ENCODE results near the gene CD46. TPM values are rescaled to one million over a fixed set of nuclear protein-coding genes. Genes with fewer than 3 reads are reported as not detected.
A peak's percentile ranks its signal among the peaks of the same experiment; 100 is the strongest.
"Not testable (repeated sequence)": the region's sequence is repeated elsewhere in the genome, so short reads cannot be mapped to it uniquely, and the experiment has no call there.

The CD46 gene
- total and polyA plus RNA-seq, 4 experiments from 2014 or later, result 171 to 234 (median 196) TPM

GRCh38 chr1:207762622-207763021 is 10.8 kb downstream of the CD46 start:
- Mint-ChIP-seq H3K4me3 (no peak overlapping the region), H3K27ac (no peak overlapping the region), H3K9me3 (no peaks in the 10 kb centered on the region), H3K36me3 (peaks cover 74 to 87% of the 10 kb centered on the region in 2 donors), H3K4me1 (peaks cover 0 to 3% (median under 1%) of the 10 kb centered on the region in 4 donors), H3K27me3 (no peaks in the 10 kb centered on the region)
- intact Hi-C loops (cut with micrococcal nuclease), result no loop called here
- Histone ChIP-seq H3K27ac (ENCODE audit: low read depth, low read length) (no peak overlapping the region), H3K4me1 (ENCODE audit: insufficient read depth, low read length) (no peaks in the 10 kb centered on the region), H3K4me3 (ENCODE audit: low read length in 2 of 2) (no peak overlapping the region), H3K9me3 (ENCODE audit: control insufficient read depth in 1 of 2, low read length in 2 of 2) (no peaks in the 10 kb centered on the region), H3K27me3 (ENCODE audit: insufficient read depth, low read length) (no peaks in the 10 kb centered on the region), H3K36me3 (ENCODE audit: insufficient read depth, low read length) (peaks cover 47% of the 10 kb centered on the region)
- CTCF ChIA-PET (ENCODE audit: partially characterized antibody), result no interaction called here
- no peak for DNase-seq
- POLR2A ChIA-PET (ENCODE audit: partially characterized antibody), result no interaction called here

GRCh38 chr1:207763091-207763490 is 11.2 kb downstream of the CD46 start:
- peaks cover 76 to 85% of the 10 kb centered on the region in 2 donors for H3K36me3 Mint-ChIP-seq
- H3K4me3 Mint-ChIP-seq, result no peak overlapping the region
- H3K9me3 ChIP-seq (ENCODE audit: control insufficient read depth in 1 of 2, low read length in 2 of 2), result no peaks in the 10 kb centered on the region
- no peak overlapping the region for H3K27ac ChIP-seq (ENCODE audit: low read depth, low read length)
- no peak overlapping the region for H3K27ac Mint-ChIP-seq
- H3K27me3 Mint-ChIP-seq, result no peaks in the 10 kb centered on the region
- peaks cover 0 to 6% (median 1%) of the 10 kb centered on the region in 4 donors for H3K4me1 Mint-ChIP-seq
- no peak for DNase-seq
- H3K9me3 Mint-ChIP-seq, result no peaks in the 10 kb centered on the region
- CTCF ChIA-PET (ENCODE audit: partially characterized antibody), result interaction anchor here (0.7 kb wide), 1 partner anchor 52 kb away, joined by 4 read pairs; no protein-coding TSS in a partner anchor
- H3K27me3 ChIP-seq (ENCODE audit: insufficient read depth, low read length), result no peaks in the 10 kb centered on the region
- no peaks in the 10 kb centered on the region for H3K4me1 ChIP-seq (ENCODE audit: insufficient read depth, low read length)
- POLR2A ChIA-PET (ENCODE audit: partially characterized antibody), result no interaction called here
- peaks cover 43% of the 10 kb centered on the region for H3K36me3 ChIP-seq (ENCODE audit: insufficient read depth, low read length)
- intact Hi-C loops (cut with micrococcal nuclease), result no loop called here
- H3K4me3 ChIP-seq (ENCODE audit: low read length in 2 of 2), result no peak overlapping the region

GRCh38 chr1:207763972-207764371 is 12.1 kb downstream of the CD46 start:
- intact Hi-C loops (cut with micrococcal nuclease), result no loop called here
- POLR2A ChIA-PET (ENCODE audit: partially characterized antibody), result interaction anchor here (1.2 kb wide), 1 partner anchor 12 kb away, joined by 3 read pairs; the partner anchor contains the start of gene CD46
- H3K36me3 ChIP-seq (ENCODE audit: insufficient read depth, low read length), result peaks cover 40% of the 10 kb centered on the region
- no peak overlapping the region for H3K27ac ChIP-seq (ENCODE audit: low read depth, low read length)
- Mint-ChIP-seq H3K27ac (no peak overlapping the region), H3K9me3 (no peaks in the 10 kb centered on the region), H3K27me3 (no peaks in the 10 kb centered on the region), H3K36me3 (peaks cover 76 to 85% of the 10 kb centered on the region in 2 donors), H3K4me3 (no peak overlapping the region), H3K4me1 (peaks cover 0 to 7% (median 5%) of the 10 kb centered on the region in 4 donors)
- CTCF ChIA-PET (ENCODE audit: partially characterized antibody), result interaction anchor here (0.7 kb wide), 1 partner anchor 53 kb away, joined by 4 read pairs; no protein-coding TSS in a partner anchor
- DNase-seq, result no peak
- no peak overlapping the region for H3K4me3 ChIP-seq (ENCODE audit: low read length in 2 of 2)
- H3K27me3 ChIP-seq (ENCODE audit: insufficient read depth, low read length), result no peaks in the 10 kb centered on the region
- H3K9me3 ChIP-seq (ENCODE audit: control insufficient read depth in 1 of 2, low read length in 2 of 2), result no peaks in the 10 kb centered on the region
- no peaks in the 10 kb centered on the region for H3K4me1 ChIP-seq (ENCODE audit: insufficient read depth, low read length)

GRCh38 chr1:207766569-207766968 is 14.7 kb downstream of the CD46 start:
- intact Hi-C loops (cut with micrococcal nuclease), result no loop called here
- peaks cover 28% of the 10 kb centered on the region for H3K36me3 ChIP-seq (ENCODE audit: insufficient read depth, low read length)
- ChIA-PET POLR2A (ENCODE audit: partially characterized antibody) (no interaction called here), CTCF (ENCODE audit: partially characterized antibody) (no interaction called here)
- H3K27ac ChIP-seq (ENCODE audit: low read depth, low read length), result no peak overlapping the region
- H3K36me3 Mint-ChIP-seq, result peaks cover 78 to 80% of the 10 kb centered on the region in 2 donors
- H3K27me3 Mint-ChIP-seq, result no peaks in the 10 kb centered on the region
- H3K9me3 ChIP-seq (ENCODE audit: control insufficient read depth in 1 of 2, low read length in 2 of 2), result no peaks in the 10 kb centered on the region
- no peak for DNase-seq
- no peaks in the 10 kb centered on the region for H3K4me1 ChIP-seq (ENCODE audit: insufficient read depth, low read length)
- no peaks in the 10 kb centered on the region for H3K27me3 ChIP-seq (ENCODE audit: insufficient read depth, low read length)
- H3K27ac Mint-ChIP-seq, result peak overlapping the region in 3 of 7 donors; percentile 8 to 22 (median 16)
- peaks cover 2 to 9% (median 7%) of the 10 kb centered on the region in 8 donors for H3K9me3 Mint-ChIP-seq
- no peak overlapping the region for H3K4me3 Mint-ChIP-seq
- H3K4me3 ChIP-seq (ENCODE audit: low read length in 2 of 2), result no peak overlapping the region
- peaks cover 0 to 9% (median 6%) of the 10 kb centered on the region in 4 donors for H3K4me1 Mint-ChIP-seq

- H3K4me1 Mint-ChIP-seq, result peaks cover 18 to 41% (median 31%) of the 10 kb centered on the region in 4 donors
- CTCF ChIA-PET (ENCODE audit: partially characterized antibody), result not testable (repeated sequence)
These were observed 18.7 kb downstream of the CD46 start for GRCh38 chr1:207770514-207770913.

GRCh38 chr1:207776045-207776444 is 24.2 kb downstream of the CD46 start:
- H3K27ac Mint-ChIP-seq, result peak overlapping the region in 2 of 7 donors; percentile 8 to 24
- POLR2A ChIA-PET (ENCODE audit: partially characterized antibody), result interaction anchor here (0.6 kb wide), 1 partner anchor 464 kb away, joined by 4 read pairs; no protein-coding TSS in a partner anchor
- DNase-seq; CTCF ChIA-PET (ENCODE audit: partially characterized antibody); intact Hi-C loops (cut with micrococcal nuclease); H3K27me3 Mint-ChIP-seq; H3K9me3 ChIP-seq (ENCODE audit: control insufficient read depth in 1 of 2, low read length in 2 of 2); H3K4me3 ChIP-seq (ENCODE audit: low read length in 2 of 2); H3K4me1 ChIP-seq (ENCODE audit: insufficient read depth, low read length); H3K27me3 ChIP-seq (ENCODE audit: insufficient read depth, low read length); H3K36me3 ChIP-seq (ENCODE audit: insufficient read depth, low read length); H3K4me3 Mint-ChIP-seq; H3K27ac ChIP-seq (ENCODE audit: low read depth, low read length): not testable (repeated sequence)
- peaks cover 84 to 93% of the 10 kb centered on the region in 2 donors for H3K36me3 Mint-ChIP-seq
- peaks cover 32 to 61% (median 49%) of the 10 kb centered on the region in 4 donors for H3K4me1 Mint-ChIP-seq
- peaks cover under 1 to 21% (median 13%) of the 10 kb centered on the region in 8 donors for H3K9me3 Mint-ChIP-seq

More at GRCh38 chr1:207770514-207770913, 18.7 kb downstream of the CD46 start:
- H3K4me1 ChIP-seq (ENCODE audit: insufficient read depth, low read length); H3K27ac Mint-ChIP-seq; H3K4me3 ChIP-seq (ENCODE audit: low read length in 2 of 2); intact Hi-C loops (cut with micrococcal nuclease); POLR2A ChIA-PET (ENCODE audit: partially characterized antibody); H3K27ac ChIP-seq (ENCODE audit: low read depth, low read length); H3K4me3 Mint-ChIP-seq; H3K27me3 ChIP-seq (ENCODE audit: insufficient read depth, low read length); H3K9me3 ChIP-seq (ENCODE audit: control insufficient read depth in 1 of 2, low read length in 2 of 2); H3K27me3 Mint-ChIP-seq; DNase-seq: not testable (repeated sequence)
- Mint-ChIP-seq H3K36me3 (peaks cover 83 to 86% of the 10 kb centered on the region in 2 donors), H3K9me3 (peaks cover 2 to 19% (median 14%) of the 10 kb centered on the region in 8 donors)
- peaks cover 12% of the 10 kb centered on the region for H3K36me3 ChIP-seq (ENCODE audit: insufficient read depth, low read length)

GRCh38 chr1:207777412-207777811 is 25.6 kb downstream of the CD46 start:
- DNase-seq; H3K4me3 Mint-ChIP-seq; H3K27ac Mint-ChIP-seq; intact Hi-C loops (cut with micrococcal nuclease); POLR2A ChIA-PET (ENCODE audit: partially characterized antibody); H3K27me3 ChIP-seq (ENCODE audit: insufficient read depth, low read length); H3K4me1 ChIP-seq (ENCODE audit: insufficient read depth, low read length); H3K4me3 ChIP-seq (ENCODE audit: low read length in 2 of 2); H3K27ac ChIP-seq (ENCODE audit: low read depth, low read length); H3K9me3 ChIP-seq (ENCODE audit: control insufficient read depth in 1 of 2, low read length in 2 of 2); H3K36me3 ChIP-seq (ENCODE audit: insufficient read depth, low read length); H3K27me3 Mint-ChIP-seq: not testable (repeated sequence)
- Mint-ChIP-seq H3K36me3 (peaks cover 79 to 84% of the 10 kb centered on the region in 2 donors), H3K4me1 (peaks cover 32 to 60% (median 45%) of the 10 kb centered on the region in 4 donors), H3K9me3 (peaks cover 0 to 13% (median 3%) of the 10 kb centered on the region in 8 donors)
- CTCF ChIA-PET (ENCODE audit: partially characterized antibody), result interaction anchor here (2.9 kb wide), 1 partner anchor 20 kb away, joined by 14 read pairs; no protein-coding TSS in a partner anchor
